Activated T-helper 2 cell treated with anti-CD3 and anti-CD28 coated beads, Interferon-gamma antibody, Interleukin-2, Interleukin-4, amounts not matched to agents 10 μg/mL and 5 μg/mL and 100 μg/mL, durations not matched to agents 14 hours and 24 hours and 36 hours (primary cell): ENCODE measurements around the gene ENHO. TPM values are rescaled to one million over a fixed set of nuclear protein-coding genes. Genes with fewer than 3 reads are reported as not detected.
"Not testable (repeated sequence)": the region's sequence is repeated elsewhere in the genome, so short reads cannot be mapped to it uniquely, and the experiment has no call there.

Experiments
- DNase-seq: peaks from one replicate; pipeline ENCODE4 v3.0.0; 2021; ENCODE audit warnings: low spot score
- H3K27ac Mint-ChIP-seq: one replicate; pipeline ENCODE4 v1.8.0; 2021; ENCODE audit warnings: mixed read lengths
- H3K27me3 Mint-ChIP-seq: one replicate; pipeline ENCODE4 v1.8.0; 2021; ENCODE audit warnings: low read depth, mixed read lengths
- H3K36me3 Mint-ChIP-seq: one replicate; pipeline ENCODE4 v1.8.0; 2021; ENCODE audit warnings: low read depth, mixed read lengths
- H3K4me1 Mint-ChIP-seq: one replicate; pipeline ENCODE4 v1.8.0; 2021; ENCODE audit warnings: low read depth, mixed read lengths
- H3K4me3 Mint-ChIP-seq: one replicate; pipeline ENCODE4 v1.8.0; 2021; ENCODE audit warnings: low read depth, mild to moderate bottlenecking, moderate library complexity, mixed read lengths
- H3K9me3 Mint-ChIP-seq: one replicate; pipeline ENCODE4 v1.8.0; 2021; ENCODE audit warnings: mixed read lengths
- intact Hi-C: fragments of 100-400 bp; cut with micrococcal nuclease; formaldehyde crosslinking; loops from one replicate; pipeline ENCODE4 v1.15.1; 2023
- total RNA-seq: library from RNA; stranded (reverse); gene quantifications from 2 replicates; pipeline ENCODE4 v1.2.3, GENCODE V29; 2022

The ENHO gene
- total RNA-seq, 1 donor from 2014 or later: not detected

DNA sequence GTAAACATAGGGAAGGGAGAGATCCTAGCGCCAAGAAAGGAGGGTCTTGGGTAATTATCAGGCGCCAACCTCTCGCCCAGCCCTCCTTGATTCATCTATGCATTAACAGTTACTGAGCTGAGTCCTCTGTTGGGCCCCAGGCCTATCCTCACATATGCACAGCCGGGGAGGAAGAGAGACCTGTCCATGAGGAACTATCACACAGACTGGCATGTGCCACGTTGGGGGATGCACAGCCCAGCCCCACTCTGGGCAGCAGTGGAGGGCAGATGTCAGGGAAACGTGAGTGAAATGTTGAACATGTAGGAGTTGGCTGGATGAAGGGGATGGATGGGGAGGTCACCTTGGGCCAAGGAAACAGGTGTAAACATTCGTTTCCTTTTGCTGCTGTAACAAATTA, 18.8 kb upstream of the ENHO start:
- Mint-ChIP-seq H3K4me3 (no peak overlapping the region), H3K9me3 (no peaks in the 10 kb centered on the region), H3K27ac (no peak overlapping the region), H3K4me1 (no peaks in the 10 kb centered on the region), H3K27me3 (peaks cover 12% of the 10 kb centered on the region), H3K36me3 (no peaks in the 10 kb centered on the region)
- intact Hi-C loops: no loop called here
- no peak for DNase-seq

DNA sequence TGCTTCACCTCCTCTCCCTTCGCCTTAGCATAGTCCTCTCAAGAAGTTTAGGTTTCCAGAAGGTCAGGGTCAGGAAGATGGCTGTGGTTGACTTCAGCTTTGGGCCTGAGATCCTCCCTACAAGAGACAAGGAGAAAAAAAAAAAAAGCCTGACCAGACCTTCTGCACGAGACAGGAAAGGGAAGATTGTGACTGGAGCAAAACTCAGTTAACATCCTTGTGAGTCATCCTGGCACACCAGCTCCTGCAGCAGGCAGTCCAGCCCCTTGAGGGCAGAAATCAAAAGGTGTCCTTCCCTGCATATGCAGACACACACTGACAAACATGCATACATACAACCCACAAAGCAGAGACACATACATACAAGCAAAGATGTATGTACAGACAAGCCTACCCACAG, 18.0 kb upstream of the ENHO start:
- H3K27ac Mint-ChIP-seq: no peak overlapping the region
- no peak for DNase-seq
- intact Hi-C loops: no loop called here
- peaks cover 13% of the 10 kb centered on the region for H3K27me3 Mint-ChIP-seq
- H3K9me3 Mint-ChIP-seq: no peaks in the 10 kb centered on the region
- H3K4me3 Mint-ChIP-seq: no peak overlapping the region
- no peaks in the 10 kb centered on the region for H3K36me3 Mint-ChIP-seq
- H3K4me1 Mint-ChIP-seq: no peaks in the 10 kb centered on the region

DNA sequence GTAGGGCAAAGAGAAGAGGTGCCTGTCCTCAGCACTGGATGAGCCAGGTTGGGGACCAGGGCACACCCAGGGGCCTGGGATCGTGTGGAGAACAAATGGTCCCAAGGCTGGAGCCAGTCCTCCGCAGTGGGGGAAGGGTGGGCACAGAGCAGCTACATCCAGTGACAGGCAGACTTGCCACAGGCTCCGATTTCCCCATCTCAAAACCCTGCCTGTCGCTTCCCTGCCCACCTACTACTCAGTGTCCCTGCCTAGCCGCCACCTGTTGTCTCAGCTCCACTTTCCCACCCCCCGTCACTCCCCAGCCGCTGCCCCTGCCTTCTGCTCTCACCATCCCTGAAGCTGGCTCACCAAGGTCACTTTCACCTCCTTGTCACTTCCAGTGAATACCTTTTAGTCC, 13.9 kb upstream of the ENHO start:
- no peak for DNase-seq

DNA sequence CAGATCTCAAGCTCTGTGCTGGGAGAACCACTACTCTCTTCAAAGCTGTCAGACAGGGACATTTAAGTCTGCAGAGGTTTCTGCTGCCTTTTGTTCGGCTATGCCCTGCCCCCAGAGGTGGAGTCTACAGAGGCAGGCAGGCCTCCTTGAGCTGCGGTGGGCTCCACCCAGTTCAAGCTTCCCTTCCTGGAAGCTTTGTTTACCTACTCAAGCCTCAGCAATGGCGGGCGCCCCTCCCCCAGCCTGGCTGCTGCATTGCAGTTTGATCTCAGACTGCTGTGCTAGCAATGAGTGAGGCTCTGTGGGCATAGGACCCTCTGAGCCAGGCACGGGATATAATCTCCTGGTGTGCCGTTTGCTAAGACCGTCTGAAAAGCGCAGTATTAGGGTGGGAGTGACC, 9.3 kb upstream of the ENHO start:
- H3K36me3 Mint-ChIP-seq, H3K27ac Mint-ChIP-seq, H3K9me3 Mint-ChIP-seq, intact Hi-C loops, H3K4me1 Mint-ChIP-seq, H3K4me3 Mint-ChIP-seq, DNase-seq: not testable (repeated sequence)
- peaks cover 42% of the 10 kb centered on the region for H3K27me3 Mint-ChIP-seq

More for the DNA sequence above, 13.9 kb upstream of the ENHO start:
- no peaks in the 10 kb centered on the region for H3K4me1 Mint-ChIP-seq
- no peak overlapping the region for H3K4me3 Mint-ChIP-seq
- peaks cover 11% of the 10 kb centered on the region for H3K27me3 Mint-ChIP-seq
- intact Hi-C loops: no loop called here
- no peaks in the 10 kb centered on the region for H3K36me3 Mint-ChIP-seq
- H3K9me3 Mint-ChIP-seq: no peaks in the 10 kb centered on the region
- no peak overlapping the region for H3K27ac Mint-ChIP-seq

DNA sequence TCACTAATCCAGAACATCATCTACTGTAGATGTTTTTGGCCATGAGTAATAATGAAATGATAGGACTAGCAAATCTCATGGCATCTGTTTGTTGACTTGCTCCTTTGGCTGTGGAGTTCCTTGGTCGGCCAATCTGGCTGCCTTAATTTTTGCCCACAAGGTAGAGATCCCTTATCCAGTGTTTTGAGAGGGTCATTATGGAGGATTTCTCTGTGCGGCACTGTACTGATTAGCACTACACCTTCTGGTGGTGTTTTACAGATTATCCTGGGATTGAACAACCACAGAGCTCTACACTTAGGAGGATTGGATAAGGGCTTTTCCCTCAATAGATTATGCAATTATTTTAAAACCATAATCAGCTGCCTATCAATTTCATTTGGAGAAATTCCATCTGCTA, 3.2 kb upstream of the ENHO start:
- intact Hi-C loops: no loop called here
- H3K27me3 Mint-ChIP-seq: peaks cover 55% of the 10 kb centered on the region

DNA sequence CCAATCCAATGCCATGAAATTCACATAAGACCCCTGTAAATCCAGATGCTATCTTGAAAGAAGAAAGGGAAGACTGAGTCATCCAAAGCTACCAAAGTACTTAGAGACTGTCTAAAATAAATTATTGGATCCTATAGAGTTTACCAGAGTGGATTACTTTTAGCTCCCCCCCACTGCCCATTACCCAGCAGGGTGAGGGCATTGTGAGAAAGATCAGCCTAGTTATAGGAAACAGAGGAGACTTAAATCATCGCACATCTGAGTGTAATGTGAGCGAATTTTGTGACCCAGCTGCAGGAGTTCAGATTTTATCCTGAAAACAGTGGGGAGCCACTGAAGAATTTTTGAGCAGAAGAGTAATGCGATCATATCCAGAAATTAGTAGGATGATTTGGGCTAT, 1.6 kb upstream of the ENHO start:
- Mint-ChIP-seq H3K27ac (no peak overlapping the region), H3K4me1 (peaks cover 17% of the 10 kb centered on the region), H3K4me3 (no peak overlapping the region), H3K9me3 (no peaks in the 10 kb centered on the region), H3K36me3 (no peaks in the 10 kb centered on the region), H3K27me3 (peaks cover 49% of the 10 kb centered on the region)
- intact Hi-C loops: loop anchor here (2.0 kb wide), 1 partner anchor 62 kb away; no protein-coding TSS in a partner anchor
- no peak for DNase-seq

More for the DNA sequence above, 3.2 kb upstream of the ENHO start:
- Mint-ChIP-seq H3K4me3 (no peak overlapping the region), H3K27ac (no peak overlapping the region), H3K4me1 (peaks cover 17% of the 10 kb centered on the region), H3K9me3 (no peaks in the 10 kb centered on the region), H3K36me3 (no peaks in the 10 kb centered on the region)
- DNase-seq: no peak

DNA sequence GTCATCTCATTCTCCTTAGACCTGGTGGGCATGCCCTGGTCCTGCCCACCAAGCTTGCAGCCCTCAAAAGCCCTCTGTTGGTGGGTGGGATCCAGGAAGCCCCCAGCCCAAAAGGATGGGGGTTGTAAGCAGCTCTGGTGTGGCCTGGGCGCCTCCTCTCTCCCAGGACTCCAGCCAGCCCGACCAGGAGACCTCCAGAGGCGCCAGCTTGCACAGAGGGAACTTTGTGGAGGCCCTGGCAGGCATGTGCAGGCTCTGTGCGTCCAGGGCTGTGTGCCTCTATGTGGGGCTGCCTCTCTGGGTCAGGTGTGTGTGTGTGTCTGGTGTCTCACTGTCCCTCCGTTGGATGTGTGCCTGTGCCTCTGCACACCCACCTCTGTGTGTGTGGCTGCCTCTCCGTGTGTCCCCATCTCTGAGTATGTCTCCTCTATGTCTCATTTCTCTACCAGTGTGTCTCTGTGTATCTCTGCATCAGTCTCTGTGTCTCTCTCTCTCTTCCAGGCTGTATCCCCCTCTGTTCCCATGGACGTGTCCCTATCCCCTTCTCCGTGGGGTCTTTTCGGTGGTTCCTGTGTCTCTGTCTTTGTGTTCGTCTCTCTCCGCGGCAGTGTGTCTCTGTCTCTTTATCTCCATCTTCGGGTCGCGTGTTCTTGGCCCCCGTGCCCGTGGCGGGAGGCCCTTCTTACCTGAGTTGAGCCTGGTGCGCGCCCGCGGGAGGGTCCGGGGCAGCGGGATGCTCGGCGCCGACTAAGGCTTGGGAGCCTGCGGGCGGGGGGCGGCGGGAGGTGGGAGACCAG, 501 bp downstream of the ENHO start:
- Mint-ChIP-seq H3K27me3 (peaks cover 44% of the 10 kb centered on the region), H3K9me3 (no peaks in the 10 kb centered on the region), H3K4me1 (peaks cover 17% of the 10 kb centered on the region), H3K4me3 (peak overlapping the region; percentile 60), H3K36me3 (no peaks in the 10 kb centered on the region), H3K27ac (no peak overlapping the region)
- intact Hi-C loops: no loop called here
- no peak for DNase-seq

DNA sequence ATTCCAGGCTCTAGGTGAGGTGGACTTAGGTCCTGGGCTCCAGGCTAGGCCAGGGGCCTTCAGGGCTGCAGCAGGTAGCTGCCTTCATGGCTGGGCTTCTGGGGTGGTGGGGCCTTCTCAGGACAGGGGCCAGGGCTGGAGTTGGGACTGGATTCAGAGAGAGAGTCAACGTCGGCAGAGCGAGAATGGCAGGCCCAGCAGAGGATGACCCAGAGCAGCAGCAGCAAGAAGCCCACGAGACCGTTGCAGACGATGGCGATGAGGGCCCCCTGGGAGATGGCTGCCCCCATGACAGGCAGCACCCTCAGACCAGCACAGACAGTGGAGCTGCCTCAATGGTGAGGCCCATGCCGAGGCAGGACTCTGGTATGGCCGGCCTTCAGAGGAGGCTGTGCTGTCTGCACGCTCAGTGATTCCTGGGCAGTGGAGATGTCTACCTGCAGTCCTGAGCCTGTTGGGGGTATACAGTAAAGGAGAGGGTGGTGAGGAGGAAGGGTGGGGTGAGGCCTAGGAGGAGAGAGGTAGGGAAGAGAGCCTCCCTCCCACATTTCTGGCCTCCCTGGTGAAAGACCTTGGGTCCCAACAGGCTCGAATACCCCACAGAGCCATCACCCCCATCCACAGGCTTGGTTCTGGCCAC, 1.3 kb downstream of the ENHO start:
- no peaks in the 10 kb centered on the region for H3K9me3 Mint-ChIP-seq
- H3K4me1 Mint-ChIP-seq: peaks cover 17% of the 10 kb centered on the region
- peaks cover 42% of the 10 kb centered on the region for H3K27me3 Mint-ChIP-seq
- no peak for DNase-seq
- H3K27ac Mint-ChIP-seq: no peak overlapping the region
- no peak overlapping the region for H3K4me3 Mint-ChIP-seq
- intact Hi-C loops: no loop called here
- H3K36me3 Mint-ChIP-seq: no peaks in the 10 kb centered on the region

DNA sequence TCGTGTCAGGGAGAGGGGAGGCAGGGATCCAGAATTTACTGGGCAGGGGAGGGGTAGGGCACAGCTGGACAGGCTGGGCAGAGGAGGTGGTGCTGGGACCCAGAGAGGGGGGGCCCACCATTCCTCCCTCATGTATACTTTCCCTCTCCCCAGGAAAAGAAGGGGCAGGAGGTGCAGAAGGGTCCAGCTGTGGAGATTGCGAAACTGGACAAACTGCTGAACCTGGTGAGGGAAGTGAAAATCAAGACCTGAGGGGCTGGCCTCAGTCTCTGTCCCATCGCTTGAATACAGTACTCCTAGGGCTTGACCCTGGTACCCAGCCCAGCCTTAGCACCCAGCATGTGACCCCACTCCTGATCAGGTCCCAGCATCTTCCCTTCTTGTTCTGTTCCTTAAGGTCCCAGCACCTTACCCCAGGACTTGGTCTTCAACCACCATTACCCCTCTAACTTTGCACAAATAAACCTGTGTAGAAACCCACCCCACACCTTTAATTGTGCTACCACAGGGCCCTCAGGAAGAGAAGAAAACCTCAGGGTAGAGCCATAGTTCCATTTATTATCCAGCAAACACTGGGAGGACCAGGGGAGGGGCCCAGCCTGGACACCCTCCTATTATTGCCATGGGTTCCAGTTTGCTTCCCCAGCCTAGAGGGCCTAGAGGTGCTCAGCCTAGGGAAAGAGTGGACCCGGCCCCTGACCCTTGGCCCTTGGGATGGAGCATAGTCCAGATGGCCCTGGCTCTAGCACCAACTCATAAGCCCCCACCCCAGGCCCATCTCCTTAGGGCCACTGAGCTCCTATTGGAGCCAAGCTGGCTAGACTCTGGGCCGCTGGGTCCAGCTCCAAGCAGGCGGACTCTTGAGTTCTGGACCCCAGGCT, 2.0 kb downstream of the ENHO start:
- peaks cover 38% of the 10 kb centered on the region for H3K27me3 Mint-ChIP-seq
- no peaks in the 10 kb centered on the region for H3K9me3 Mint-ChIP-seq
- H3K27ac Mint-ChIP-seq: no peak overlapping the region
- intact Hi-C loops: no loop called here
- peaks cover 17% of the 10 kb centered on the region for H3K4me1 Mint-ChIP-seq
- no peak for DNase-seq
- no peaks in the 10 kb centered on the region for H3K36me3 Mint-ChIP-seq
- no peak overlapping the region for H3K4me3 Mint-ChIP-seq

DNA sequence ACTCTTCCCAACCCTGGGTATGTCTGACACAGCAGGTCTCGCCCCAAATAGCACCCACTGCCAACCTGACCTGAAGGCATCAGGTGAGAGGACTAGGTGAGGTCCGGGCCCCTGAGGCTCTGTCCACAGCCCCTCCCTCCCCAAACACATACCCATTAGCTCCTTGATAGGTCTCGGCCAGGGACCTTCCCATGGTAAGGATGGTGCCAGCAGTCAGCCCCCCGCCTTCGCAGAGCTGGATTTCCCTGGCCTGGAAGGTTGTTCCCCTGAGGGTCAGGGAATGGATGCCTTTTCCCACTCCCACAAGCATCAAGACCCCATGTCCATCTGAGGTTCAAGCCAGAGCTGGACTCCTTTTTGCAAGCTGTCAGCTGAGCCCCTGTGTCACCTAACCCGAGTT, 2.7 kb downstream of the ENHO start:
- peaks cover 17% of the 10 kb centered on the region for H3K4me1 Mint-ChIP-seq
- H3K27ac Mint-ChIP-seq: no peak overlapping the region
- H3K36me3 Mint-ChIP-seq: no peaks in the 10 kb centered on the region
- no peak overlapping the region for H3K4me3 Mint-ChIP-seq
- no peaks in the 10 kb centered on the region for H3K9me3 Mint-ChIP-seq
- DNase-seq: no peak
- H3K27me3 Mint-ChIP-seq: peaks cover 40% of the 10 kb centered on the region
- intact Hi-C loops: no loop called here

DNA sequence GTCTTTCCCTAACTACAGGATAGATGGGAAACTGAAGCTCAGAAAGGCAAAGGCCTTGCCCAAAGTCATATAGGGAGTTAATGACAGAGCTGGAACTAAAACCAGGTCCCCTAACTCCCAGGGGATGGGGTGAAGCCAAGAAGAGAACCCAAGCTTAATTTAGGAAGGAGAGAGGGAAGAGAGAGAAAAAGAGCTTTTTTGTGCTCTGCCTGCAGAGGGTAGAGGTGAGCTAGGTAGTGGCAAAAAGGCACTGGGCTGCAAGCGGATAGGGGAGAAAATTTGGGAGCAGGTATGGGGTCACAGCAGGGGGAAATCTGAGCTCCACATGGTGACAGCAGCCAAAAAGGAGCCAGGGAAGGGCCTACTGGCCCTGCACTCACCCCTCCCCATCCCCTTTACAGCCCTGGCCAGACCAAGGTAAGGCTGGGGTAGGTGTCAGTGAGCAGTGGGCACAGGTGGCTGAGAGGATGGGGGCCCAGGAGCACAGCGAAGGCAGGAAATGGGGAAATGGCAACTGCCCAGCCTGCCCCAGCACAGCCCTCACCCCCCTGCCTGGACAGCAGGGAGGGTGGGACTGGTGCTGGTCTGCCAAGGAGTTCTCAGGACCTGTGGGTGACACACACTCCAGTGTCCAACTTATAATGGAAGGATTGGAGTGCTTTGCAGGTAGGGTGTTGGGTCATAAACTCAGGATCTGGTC, 3.3 kb downstream of the ENHO start:
- Mint-ChIP-seq H3K9me3 (no peaks in the 10 kb centered on the region), H3K36me3 (no peaks in the 10 kb centered on the region), H3K27me3 (peaks cover 36% of the 10 kb centered on the region), H3K4me3 (no peak overlapping the region), H3K4me1 (peaks cover 10% of the 10 kb centered on the region), H3K27ac (no peak overlapping the region)
- intact Hi-C loops: no loop called here
- no peak for DNase-seq

DNA sequence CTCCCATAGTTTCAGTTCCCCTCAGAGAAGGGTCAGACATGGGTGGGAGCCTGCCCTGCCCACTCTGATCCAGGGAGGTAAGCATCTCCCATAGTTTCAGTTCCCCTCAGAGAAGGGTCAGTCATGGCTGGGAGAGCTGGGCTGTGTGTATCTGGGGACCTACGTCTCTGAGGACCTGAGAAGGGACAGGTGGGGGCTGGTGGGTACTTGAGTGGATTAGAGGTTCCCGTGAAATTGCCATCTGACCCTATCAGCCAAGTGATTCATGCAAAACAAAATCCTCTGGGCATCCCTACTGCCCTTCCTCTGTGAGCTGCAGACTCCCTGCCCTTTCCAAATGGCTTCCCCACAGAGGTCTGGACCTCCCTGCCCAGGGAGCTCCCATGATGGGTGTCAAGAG, 3.9 kb downstream of the ENHO start:
- DNase-seq: no peak
- Mint-ChIP-seq H3K4me1 (peaks cover 5% of the 10 kb centered on the region), H3K4me3 (no peak overlapping the region), H3K36me3 (no peaks in the 10 kb centered on the region), H3K27me3 (peaks cover 32% of the 10 kb centered on the region), H3K27ac (no peak overlapping the region), H3K9me3 (no peaks in the 10 kb centered on the region)
- intact Hi-C loops: no loop called here
